Lung microvascular endothelial cell (primary cell): ENCODE measurements around the gene GORASP2. TPM values are rescaled to one million over a fixed set of nuclear protein-coding genes. Genes with fewer than 3 reads are reported as not detected.

Experiments
- DNase-seq, 2 donors: peaks; one replicate each; pipeline versions ENCODE4 v3.0.0 to v3.0.0-alpha.2; 2010; ENCODE audit warnings: low read depth in 2 of 2
- total RNA-seq: library from RNA; depleted of rRNA; stranded (reverse); fragments of >200 nt; gene quantifications from 2 replicates; pipeline ENCODE4 v1.2.1, GENCODE V29; 2014

The GORASP2 gene
- total RNA-seq, 1 donor from 2014 or later: 23.0 TPM

- no peak for DNase-seq
Measured at GRCh38 chr2:170922634-170923494, 6.2 kb upstream of the GORASP2 start.

DNA sequence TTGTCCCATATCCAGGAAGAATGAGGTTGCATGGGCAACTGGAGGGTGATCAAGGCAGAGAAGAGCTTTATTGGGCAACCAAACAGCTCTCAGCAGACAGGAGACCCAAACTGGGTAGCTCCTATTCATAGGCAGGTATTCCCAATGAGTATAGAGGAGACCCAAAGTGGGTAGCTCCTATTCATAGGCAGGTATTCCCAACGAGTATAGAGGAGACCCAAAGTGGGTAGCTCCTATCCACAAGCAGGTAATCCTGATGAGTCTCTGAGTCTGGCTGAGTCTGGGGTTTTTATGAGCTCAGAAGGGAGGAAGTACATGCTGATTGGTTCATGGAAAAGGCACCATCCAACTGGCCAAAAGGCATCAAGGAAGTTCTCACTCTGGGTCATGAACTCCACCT lies 5.3 kb upstream of the GORASP2 start:
- no peak for DNase-seq

GRCh38 chr2:170924969-170925368 lies 4.1 kb upstream of the GORASP2 start:
- no peak for DNase-seq

DNA sequence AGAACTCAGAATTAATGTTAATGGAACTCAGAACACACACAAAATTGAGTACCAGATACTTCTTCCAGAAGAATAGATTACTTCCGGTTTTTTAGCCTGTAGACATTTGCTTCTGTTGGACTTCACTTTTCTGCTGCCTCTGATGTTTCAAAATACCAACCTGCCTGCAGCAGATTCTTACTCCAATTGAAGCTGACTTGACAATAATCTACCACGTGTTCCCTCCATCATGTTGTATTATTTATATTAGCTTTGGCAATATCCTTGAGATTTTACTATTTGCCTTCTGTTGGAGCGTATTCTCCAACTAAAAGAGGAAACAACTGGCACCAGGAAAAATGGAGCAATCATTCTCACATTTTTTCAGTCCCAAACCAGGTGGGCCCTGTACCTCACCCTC lies 3.1 kb upstream of the GORASP2 start:
- no peak for DNase-seq

DNA sequence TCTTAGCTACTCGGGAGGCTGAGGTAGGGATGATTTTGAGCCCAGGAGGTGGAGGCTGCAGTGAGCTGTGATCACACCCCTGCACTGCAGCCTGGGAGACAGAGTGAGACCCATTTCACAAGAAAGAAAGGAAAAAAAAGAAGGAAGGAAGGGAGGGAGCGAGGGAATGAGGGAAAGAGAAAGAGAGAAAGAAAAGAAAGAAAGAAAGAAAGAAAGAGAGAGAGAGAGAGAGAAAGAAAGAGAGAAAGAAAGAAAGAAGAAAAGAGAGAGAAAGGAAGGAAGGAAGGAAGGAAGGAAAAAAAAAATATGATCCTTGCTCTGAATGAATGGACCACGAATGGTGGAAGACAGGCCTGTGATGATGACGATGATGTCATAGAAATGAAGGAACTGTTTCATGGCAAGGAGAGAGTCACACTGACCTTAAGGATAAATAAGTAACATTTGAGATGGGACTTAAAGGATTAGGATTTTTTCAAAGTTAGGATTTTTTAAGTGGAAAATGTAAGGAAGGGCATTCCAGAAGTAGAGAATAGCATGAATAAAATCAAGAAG lies 2.2 kb upstream of the GORASP2 start:
- no peak for DNase-seq

- DNase-seq: peak in 1 of 2 donors; percentile 3
Measured at GRCh38 chr2:170928036-170928823, 823 bp upstream of the GORASP2 start.

GRCh38 chr2:170929686-170930050 lies 615 bp downstream of the GORASP2 start:
- peak; percentile 36 to 57 for DNase-seq

DNA sequence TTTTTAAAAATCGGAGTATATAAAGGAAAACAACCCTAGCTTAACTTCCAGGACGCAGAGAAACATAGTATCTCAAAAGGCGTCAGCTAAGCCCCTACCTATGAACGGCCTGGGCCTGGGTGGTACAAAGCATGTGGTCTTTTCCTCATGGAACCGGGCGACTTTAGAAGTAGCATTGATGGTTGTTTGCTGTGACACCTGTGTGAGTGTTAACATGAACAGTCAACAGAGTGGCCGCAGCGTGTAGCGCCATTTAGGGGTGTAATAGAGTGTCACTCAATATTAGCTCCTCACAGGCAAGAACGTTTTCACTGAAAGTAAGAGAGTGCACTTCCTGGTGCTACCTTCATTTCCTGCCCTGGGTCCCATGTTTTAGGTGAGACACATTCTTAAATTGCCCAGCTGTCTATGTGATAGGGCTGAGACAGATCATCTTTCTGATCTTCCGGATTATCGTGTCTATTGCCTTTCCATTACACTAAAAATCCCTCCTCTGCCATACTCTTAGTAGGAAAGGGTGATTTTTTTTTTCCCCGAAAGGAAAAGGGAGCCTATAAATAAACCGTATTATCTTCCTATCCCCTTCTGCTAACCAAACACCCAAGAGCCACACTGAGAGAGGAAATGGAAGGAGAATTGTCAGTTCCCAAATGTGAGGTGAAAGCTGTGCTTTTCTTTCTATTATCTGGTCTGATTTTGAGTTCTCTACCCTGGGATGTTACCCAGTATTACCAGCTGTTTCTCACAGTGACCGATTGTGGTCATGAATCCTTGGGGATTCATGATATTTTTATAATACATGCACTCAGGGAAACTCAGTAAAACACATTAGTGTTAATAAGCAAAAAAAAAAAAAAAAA lies 1.3 kb downstream of the GORASP2 start:
- DNase-seq: peak; percentile 39 to 41

DNA sequence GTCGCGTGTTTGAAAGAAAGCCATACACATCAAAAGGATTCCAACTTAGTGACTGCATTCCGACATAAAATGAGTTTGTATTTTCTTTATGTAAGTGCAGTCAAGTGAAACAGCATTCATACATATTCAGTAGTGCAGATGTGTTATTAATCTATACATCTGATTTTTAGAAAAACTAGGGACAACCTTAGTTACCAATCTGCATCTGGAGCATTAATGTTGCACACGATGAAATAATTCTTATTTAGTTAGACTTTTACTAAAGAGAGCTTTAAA lies 1.9 kb downstream of the GORASP2 start:
- DNase-seq: peak in 1 of 2 donors; percentile 11

DNA sequence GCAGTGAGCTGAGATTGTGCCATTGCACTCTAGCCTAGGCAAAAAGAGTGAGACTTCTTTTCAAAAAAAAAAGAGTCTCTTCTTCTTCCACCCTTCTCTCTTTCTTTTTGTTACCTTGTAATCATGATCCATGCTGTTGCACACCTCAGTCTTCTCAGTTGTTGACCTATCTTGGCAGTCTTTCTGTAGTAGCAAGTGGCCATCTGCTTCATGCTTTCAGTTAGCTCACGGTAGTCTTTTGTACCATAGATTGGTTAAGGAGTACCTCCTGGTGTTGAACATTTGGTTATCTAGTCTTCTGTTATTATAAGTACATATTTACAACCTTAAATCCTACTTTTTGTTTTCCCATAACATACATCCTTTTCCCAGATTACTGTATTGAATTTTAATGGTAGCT lies 3.1 kb downstream of the GORASP2 start:
- no peak for DNase-seq

GRCh38 chr2:170932948-170933347 lies 3.9 kb downstream of the GORASP2 start:
- DNase-seq: no peak

GRCh38 chr2:170937709-170938379 lies 8.8 kb downstream of the GORASP2 start:
- no peak for DNase-seq

GRCh38 chr2:170940066-170940465 lies 11.0 kb downstream of the GORASP2 start:
- no peak for DNase-seq

- no peak for DNase-seq
Measured at GRCh38 chr2:170942615-170943014, 13.6 kb downstream of the GORASP2 start.

- no peak for DNase-seq
Measured at GRCh38 chr2:170943041-170943440, 14.0 kb downstream of the GORASP2 start.

DNA sequence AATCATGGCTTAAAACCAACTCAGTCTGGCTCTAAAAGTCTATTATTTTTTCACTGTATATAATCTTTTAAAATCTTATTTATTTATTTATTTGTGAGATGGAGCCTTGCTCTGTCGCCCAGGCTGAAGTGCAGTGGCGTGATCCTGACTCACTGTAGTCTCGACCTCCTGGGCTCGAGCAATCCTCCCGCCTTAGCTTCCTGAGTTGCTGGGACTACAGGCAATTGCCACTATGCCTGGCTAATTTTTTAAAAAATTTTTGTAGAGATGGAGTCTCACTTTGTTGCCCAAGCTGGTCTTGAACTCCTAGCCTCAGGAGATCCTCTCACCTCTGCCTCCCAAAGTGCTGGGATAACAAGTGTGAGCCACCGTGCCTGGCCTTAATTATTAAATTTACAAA lies 14.5 kb downstream of the GORASP2 start:
- peak in 1 of 2 donors; percentile 42 for DNase-seq

- no peak for DNase-seq
Measured at GRCh38 chr2:170944545-170944944, 15.5 kb downstream of the GORASP2 start.

DNA sequence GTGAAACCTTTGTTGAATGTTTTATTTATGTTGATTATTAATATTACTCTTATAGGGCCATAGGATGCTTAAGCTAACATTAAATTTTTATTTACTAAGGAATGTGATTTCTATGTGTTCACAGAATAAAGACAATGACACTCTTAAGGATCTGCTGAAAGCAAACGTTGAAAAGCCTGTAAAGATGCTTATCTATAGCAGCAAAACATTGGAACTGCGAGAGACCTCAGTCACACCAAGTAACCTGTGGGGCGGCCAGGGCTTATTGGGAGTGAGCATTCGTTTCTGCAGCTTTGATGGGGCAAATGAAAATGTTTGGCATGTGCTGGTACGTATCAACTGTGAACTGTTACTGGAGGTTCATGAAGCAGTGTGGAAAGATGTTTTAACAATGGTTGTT lies 20.4 kb downstream of the GORASP2 start:
- no peak for DNase-seq

- no peak for DNase-seq
Measured at GRCh38 chr2:170950221-170950761, 21.2 kb downstream of the GORASP2 start.

DNA sequence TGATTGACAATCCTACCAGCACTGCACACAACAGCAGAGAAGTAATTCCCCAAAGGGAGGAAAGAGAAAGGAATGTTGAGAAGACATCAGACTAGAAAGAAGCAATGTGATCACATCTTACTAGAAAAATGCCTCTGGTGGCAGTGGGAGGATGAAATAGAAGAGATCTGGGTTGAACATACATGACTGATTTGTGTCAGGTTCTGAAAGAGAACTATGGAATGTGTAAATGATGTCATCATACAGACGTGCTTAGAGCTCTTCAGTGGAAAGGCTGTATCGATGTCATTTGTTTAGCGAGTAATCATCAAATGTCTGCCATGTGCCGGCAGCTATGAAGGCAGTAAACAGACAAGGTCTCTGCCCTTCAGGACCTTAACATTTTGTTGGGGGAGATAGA lies 24.9 kb downstream of the GORASP2 start:
- DNase-seq: no peak

GRCh38 chr2:170963386-170963785 lies 34.3 kb downstream of the GORASP2 start:
- DNase-seq: no peak
